ENCODE results near the gene PBX4. TPM values are rescaled to one million over a fixed set of nuclear protein-coding genes. Genes with fewer than 3 reads are reported as not detected.

The PBX4 gene
- total RNA-seq, 4 donors from 2014 or later, result 3.7 to 11.8 (median 8.1) TPM

DNA sequence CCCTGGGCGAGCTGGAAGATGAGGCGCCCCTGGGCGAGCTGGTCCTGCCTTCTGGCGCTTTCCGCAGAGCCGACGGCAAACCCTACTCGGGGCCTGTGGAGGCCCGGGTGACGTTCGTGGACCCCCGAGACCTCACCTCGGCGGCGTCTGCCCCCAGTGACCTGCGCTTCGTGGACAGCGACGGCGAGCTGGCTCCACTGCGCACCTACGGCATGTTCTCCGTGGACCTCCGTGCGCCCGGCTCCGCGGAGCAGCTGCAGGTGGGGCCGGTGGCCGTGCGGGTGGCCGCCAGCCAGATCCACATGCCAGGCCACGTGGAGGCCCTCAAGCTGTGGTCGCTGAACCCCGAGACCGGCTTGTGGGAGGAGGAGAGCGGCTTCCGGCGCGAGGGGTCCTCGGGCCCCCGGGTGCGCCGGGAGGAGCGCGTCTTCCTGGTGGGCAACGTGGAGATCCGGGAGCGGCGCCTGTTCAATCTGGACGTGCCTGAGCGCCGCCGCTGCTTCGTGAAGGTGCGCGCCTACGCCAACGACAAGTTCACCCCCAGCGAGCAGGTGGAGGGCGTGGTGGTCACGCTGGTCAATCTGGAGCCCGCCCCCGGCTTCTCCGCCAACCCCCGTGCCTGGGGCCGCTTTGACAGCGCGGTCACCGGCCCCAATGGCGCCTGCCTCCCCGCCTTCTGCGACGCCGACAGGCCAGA, 74.1 kb downstream of the PBX4 start:
- H3K4me3 ChIP-seq, result no peak overlapping the region
- TF ChIP-seq POLR2A (IDR thresholded peaks at IDR 0.05) (no peak), CTCF (IDR thresholded peaks at IDR 0.05) (no peak), EP300 (IDR thresholded peaks at IDR 0.05) (no peak)
- H3K4me1 ChIP-seq, result peaks cover 0 to 27% (median 10%) of the 10 kb centered on the region in 4 donors
- no peak overlapping the region for H3K27ac ChIP-seq
- H3K27me3 ChIP-seq, result peaks cover 2 to 89% of the 10 kb centered on the region in 2 donors
- DNase-seq (ENCODE audit: low spot score in 2 of 2), result no peak
- no peaks in the 10 kb centered on the region for H3K36me3 ChIP-seq
- peaks cover 0 to 5% (median 0%) of the 10 kb centered on the region in 4 donors for H3K9me3 ChIP-seq
- WGBS, 2 donors, result 85 to 92% methylated on average over 44 to 70 of the region's 75 CpGs

DNA sequence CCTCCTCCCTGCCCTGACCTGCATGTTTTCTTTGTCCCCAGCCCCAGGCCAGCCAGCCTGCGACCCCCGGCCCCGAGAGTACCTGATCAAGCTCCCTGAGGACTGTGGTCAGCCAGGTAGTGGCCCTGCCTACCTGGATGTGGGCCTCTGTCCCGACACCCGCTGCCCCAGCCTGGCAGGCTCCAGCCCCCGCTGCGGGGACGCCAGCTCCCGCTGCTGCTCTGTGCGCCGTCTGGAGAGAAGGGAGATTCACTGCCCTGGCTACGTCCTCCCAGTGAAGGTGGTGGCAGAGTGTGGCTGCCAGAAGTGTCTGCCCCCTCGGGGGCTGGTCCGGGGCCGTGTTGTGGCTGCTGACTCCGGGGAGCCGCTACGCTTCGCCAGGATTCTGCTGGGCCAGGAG, 74.8 kb downstream of the PBX4 start:
- Histone ChIP-seq H3K27ac (no peak overlapping the region), H3K4me1 (peaks cover 0 to 33% (median 14%) of the 10 kb centered on the region in 4 donors), H3K4me3 (no peak overlapping the region), H3K36me3 (no peaks in the 10 kb centered on the region), H3K9me3 (peaks cover 0 to 5% (median 0%) of the 10 kb centered on the region in 4 donors), H3K27me3 (peaks cover 2 to 89% of the 10 kb centered on the region in 2 donors)
- no peak for TF ChIP-seq POLR2A (IDR thresholded peaks at IDR 0.05)
- TF ChIP-seq CTCF (IDR thresholded peaks at IDR 0.05), result no peak
- TF ChIP-seq EP300 (IDR thresholded peaks at IDR 0.05), result no peak
- DNase-seq (ENCODE audit: low spot score in 2 of 2), result no peak
- WGBS, 2 donors, result 85 to 87% methylated on average over 12 to 19 of the region's 19 CpGs

GRCh38 chr19:19543101-19543500, 75.4 kb downstream of the PBX4 start:
- H3K9me3 ChIP-seq, result peaks cover 0 to 5% (median 0%) of the 10 kb centered on the region in 4 donors
- H3K27me3 ChIP-seq, result peaks cover 2 to 89% of the 10 kb centered on the region in 2 donors
- H3K36me3 ChIP-seq, result no peaks in the 10 kb centered on the region
- TF ChIP-seq CTCF (IDR thresholded peaks at IDR 0.05) (no peak), POLR2A (IDR thresholded peaks at IDR 0.05) (no peak), EP300 (IDR thresholded peaks at IDR 0.05) (no peak)
- peaks cover 0 to 38% (median 19%) of the 10 kb centered on the region in 4 donors for H3K4me1 ChIP-seq
- no peak for DNase-seq (ENCODE audit: low spot score in 2 of 2)
- no peak overlapping the region for H3K27ac ChIP-seq
- 87 to 93% methylated on average over 8 to 13 of the region's 13 CpGs for WGBS, 2 donors
- no peak overlapping the region for H3K4me3 ChIP-seq

DNA sequence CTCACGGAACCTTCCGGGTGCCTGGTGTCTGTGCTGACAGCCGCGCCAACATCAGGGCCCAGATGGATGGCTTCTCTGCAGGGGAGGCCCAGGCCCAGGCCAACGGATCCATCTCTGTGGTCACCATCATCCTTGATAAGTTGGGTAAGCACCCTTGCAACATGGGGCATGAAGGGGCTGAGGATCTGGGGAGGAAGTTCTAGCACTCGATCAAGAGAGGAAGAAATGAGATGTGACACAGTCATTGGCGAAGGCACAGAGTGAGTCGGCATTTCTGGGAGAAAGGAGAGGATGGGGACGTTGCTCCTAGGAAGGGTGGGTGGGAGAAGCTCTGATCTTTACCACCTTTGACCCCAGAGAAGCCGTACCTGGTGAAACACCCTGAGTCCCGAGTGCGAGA, 76.0 kb downstream of the PBX4 start:
- H3K4me3 ChIP-seq, result no peak overlapping the region
- H3K36me3 ChIP-seq, result no peaks in the 10 kb centered on the region
- no peak overlapping the region for H3K27ac ChIP-seq
- WGBS, 2 donors, result 76 to 84% methylated on average over 10 to 11 of the region's 12 CpGs
- DNase-seq (ENCODE audit: low spot score in 2 of 2), result no peak
- peaks cover 0 to 5% (median 0%) of the 10 kb centered on the region in 4 donors for H3K9me3 ChIP-seq
- peaks cover 0 to 42% (median 22%) of the 10 kb centered on the region in 4 donors for H3K4me1 ChIP-seq
- TF ChIP-seq CTCF (IDR thresholded peaks at IDR 0.05), result no peak
- H3K27me3 ChIP-seq, result peaks cover 2 to 89% of the 10 kb centered on the region in 2 donors

GRCh38 chr19:19541616-19542015, 76.9 kb downstream of the PBX4 start:
- TF ChIP-seq EP300 (IDR thresholded peaks at IDR 0.05), result no peak
- no peak for TF ChIP-seq POLR2A (IDR thresholded peaks at IDR 0.05)
- TF ChIP-seq CTCF (IDR thresholded peaks at IDR 0.05), result no peak
- Histone ChIP-seq H3K27me3 (peaks cover 2 to 86% of the 10 kb centered on the region in 2 donors), H3K4me1 (peaks cover 0 to 39% (median 22%) of the 10 kb centered on the region in 4 donors), H3K9me3 (peaks cover 0 to 5% (median 0%) of the 10 kb centered on the region in 4 donors), H3K36me3 (no peaks in the 10 kb centered on the region), H3K4me3 (no peak overlapping the region), H3K27ac (no peak overlapping the region)
- no peak for DNase-seq (ENCODE audit: low spot score in 2 of 2)
- 71% methylated on average over 11 to 15 of the region's 16 CpGs for WGBS, 2 donors

All from tibial nerve (tissue), 4 donors.